ENCODE results near the gene CDH2.
"Not testable (repeated sequence)": the region's sequence is repeated elsewhere in the genome, so short reads cannot be mapped to it uniquely, and the experiment has no call there.

Gene CDH2

DNA sequence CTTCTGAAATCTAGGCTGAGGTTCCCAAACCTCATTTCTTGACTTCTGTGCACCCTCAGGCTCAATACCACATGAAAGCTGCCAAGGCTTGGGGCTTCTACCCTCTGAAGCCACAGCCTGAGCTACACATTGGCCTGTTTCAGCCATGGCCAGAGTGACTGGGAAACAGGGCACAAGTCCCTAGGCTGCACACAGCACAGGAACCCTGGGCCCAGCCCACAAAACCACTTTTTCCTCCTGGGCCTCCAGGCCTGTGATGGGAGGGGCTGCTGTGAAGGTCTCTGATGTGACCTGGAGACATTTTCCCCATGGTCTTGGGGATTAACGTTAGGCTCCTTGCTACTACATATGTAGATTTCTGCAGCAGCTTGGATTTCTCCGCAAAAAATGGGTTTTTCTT is 270.7 kb downstream of the CDH2 start:
- DNase-seq (ENCODE audit: low spot score) = not testable (repeated sequence)

DNA sequence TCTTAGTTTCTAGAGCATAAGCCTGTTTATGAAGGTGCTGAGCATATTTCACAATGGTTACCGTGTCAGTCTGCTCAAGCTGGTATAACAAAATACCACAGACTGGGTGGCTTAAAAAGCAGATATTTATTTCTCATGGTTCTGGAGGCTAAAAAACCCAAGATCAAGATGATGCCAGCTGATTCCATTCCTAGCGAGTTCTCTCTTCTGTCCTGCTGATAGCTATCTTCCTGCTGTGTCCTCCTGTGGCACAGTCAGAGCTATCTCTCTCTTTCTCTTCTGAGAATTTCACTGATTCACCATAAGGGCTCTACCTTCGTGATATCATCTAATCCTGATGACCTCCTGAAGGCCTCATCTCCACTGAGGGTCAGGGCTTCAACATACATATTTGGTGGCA is 273.0 kb downstream of the CDH2 start:
- no peak for DNase-seq (ENCODE audit: low spot score)

DNA sequence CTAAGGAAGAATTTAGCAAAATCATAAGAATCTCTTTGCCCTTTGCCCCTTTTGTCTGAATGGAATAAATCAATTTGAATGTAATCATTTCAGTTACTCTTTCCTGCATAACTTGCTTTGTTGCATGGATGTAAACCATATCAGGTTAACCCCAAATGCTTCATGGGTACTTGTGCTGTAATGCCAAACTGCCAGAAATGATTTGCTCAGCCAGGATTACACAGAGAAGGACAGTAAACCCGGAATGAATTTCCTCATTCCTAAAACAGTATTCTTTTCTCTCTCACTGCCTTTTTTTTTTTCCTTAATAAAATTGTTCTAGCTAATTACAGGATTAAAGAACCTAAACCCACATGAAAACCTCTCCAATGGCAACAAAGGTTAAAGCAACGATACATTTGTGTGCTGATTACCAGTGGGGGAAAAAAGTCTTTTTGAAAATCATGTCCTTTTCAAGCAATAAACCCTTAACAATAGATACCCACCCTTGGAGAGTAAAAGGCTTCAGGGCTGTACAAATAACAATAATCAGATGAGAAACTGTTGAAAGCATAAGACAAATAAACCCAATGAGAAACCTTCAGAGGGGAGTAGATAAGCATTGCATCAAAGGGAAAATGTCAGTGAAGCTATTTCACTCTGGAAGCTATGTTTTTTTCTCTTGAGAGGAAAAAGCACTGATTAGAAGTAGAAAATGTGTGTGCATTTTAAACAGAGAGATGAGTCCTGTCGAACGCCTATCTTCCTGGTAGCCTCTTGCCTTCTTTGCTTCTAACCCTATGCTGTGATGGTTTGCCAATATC is 275.3 kb downstream of the CDH2 start:
- no peak for DNase-seq (ENCODE audit: low spot score)
